ENCODE results near the gene UBXN7. TPM values are rescaled to one million over a fixed set of nuclear protein-coding genes. Genes with fewer than 3 reads are reported as not detected.
A peak's percentile ranks its signal among the peaks of the same experiment; 100 is the strongest.
"Not testable (repeated sequence)": the region's sequence is repeated elsewhere in the genome, so short reads cannot be mapped to it uniquely, and the experiment has no call there.

UBXN7 gene
- total RNA-seq, 1 experiment from 2014 or later: 67.0 TPM

- TF ChIP-seq REST (IDR thresholded peaks at IDR 0.05; ENCODE audit: low read depth) (no peak), POLR2AphosphoS5 (IDR thresholded peaks at IDR 0.05; ENCODE audit: low read depth, low read length) (peak; percentile 95)
Observed at GRCh38 chr3:196317687-196318467, 114.3 kb downstream of the UBXN7 start, which contains the start of gene DYNLT2B (continued).

- H3K36me3 ChIP-seq (ENCODE audit: control insufficient read depth in 1 of 2, insufficient read depth in 2 of 2, low read length in 2 of 2); H3K9me3 ChIP-seq (ENCODE audit: control insufficient read depth in 1 of 2, insufficient read depth in 1 of 2, low read depth in 1 of 2, low read length in 2 of 2); ATAC-seq; BruUV-seq (replicated peaks); H2AFZ ChIP-seq (ENCODE audit: low read depth, low read length, poor library complexity, severe bottlenecking); DNase-seq (ENCODE audit: low read depth, low spot score); H3K9me2 ChIP-seq (ENCODE audit: insufficient read depth); CTCF ChIA-PET; H3K27me3 ChIP-seq (ENCODE audit: insufficient read depth, low read length); H4K20me1 ChIP-seq (ENCODE audit: insufficient read depth): not testable (repeated sequence)
- H3K4me1 ChIP-seq (ENCODE audit: control insufficient read depth in 1 of 2, insufficient read depth in 2 of 2, low read length in 2 of 2): peaks cover 5 to 40% of the 10 kb centered on the region in 2 experiments; a peak in 3 of 4 replicates
- peaks cover 13% of the 10 kb centered on the region for H3K79me2 ChIP-seq (ENCODE audit: insufficient read depth, low read length)
- RAD21 ChIA-PET (ENCODE audit: low non-redundant PET in 1 of 2, low total read pairs in 2 of 2, uncharacterized antibody in 2 of 2, unreplicated experiment in 2 of 2): interaction anchor here in 1 of 2 experiments (1.2 kb wide), 1 partner anchor 22 kb away, joined by 3 read pairs; no protein-coding TSS in a partner anchor
- POLR2A ChIA-PET: interaction anchor here (0.7 to 1.0 kb wide), 3 partner anchors 10 to 185 kb away, joined by 3 to 6 read pairs (median 4); no protein-coding TSS in a partner anchor
- peak overlapping the region; percentile 91 for H3K4me2 ChIP-seq (ENCODE audit: low read length)
- peak overlapping the region; percentile 86 to 89 for H3K4me3 ChIP-seq (replicated peaks in 1 of 2; ENCODE audit: low read depth in 1 of 2, low read length in 2 of 2)
- intact Hi-C loops (cut with micrococcal nuclease): loop anchor here (10.0 kb wide), 1 partner anchor 188 kb away; the partner anchor contains the start of gene RNF168
- H3K27ac ChIP-seq (ENCODE audit: low read depth, low read length): peak overlapping the region; percentile 75
- peak overlapping the region; percentile 93 for H3K9ac ChIP-seq (ENCODE audit: low read length)
Observed at GRCh38 chr3:196316799-196317686, 115.2 kb downstream of the UBXN7 start.
